Activated naive CD8-positive, alpha-beta T cell treated with anti-CD3 and anti-CD28 coated beads for 36 hours (primary cell): Measurements from ENCODE around the gene WNT8A. TPM values are rescaled to one million over a fixed set of nuclear protein-coding genes. Genes with fewer than 3 reads are reported as not detected.
"Not testable (repeated sequence)": the region's sequence is repeated elsewhere in the genome, so short reads cannot be mapped to it uniquely, and the experiment has no call there.

Experiments used
- DNase-seq: peaks from one replicate; pipeline ENCODE4 v3.0.0; 2021
- H3K27ac Mint-ChIP-seq: one replicate; pipeline ENCODE4 v1.8.0; 2022; ENCODE audit warnings: mild to moderate bottlenecking, moderate library complexity, mixed read lengths
- H3K27me3 Mint-ChIP-seq: one replicate; pipeline ENCODE4 v1.8.0; 2022; ENCODE audit warnings: mild to moderate bottlenecking, mixed read lengths
- H3K36me3 Mint-ChIP-seq: one replicate; pipeline ENCODE4 v1.8.0; 2021; ENCODE audit warnings: mild to moderate bottlenecking, mixed read lengths
- H3K4me1 Mint-ChIP-seq: one replicate; pipeline ENCODE4 v1.8.0; 2021; ENCODE audit warnings: mixed read lengths
- H3K4me3 Mint-ChIP-seq: one replicate; pipeline ENCODE4 v1.8.0; 2022; ENCODE audit warnings: mild to moderate bottlenecking, moderate library complexity, mixed read lengths
- H3K9me3 Mint-ChIP-seq: one replicate; pipeline ENCODE4 v1.8.0; 2022; ENCODE audit warnings: mixed read lengths
- total RNA-seq, 2 experiments: library from RNA; stranded (reverse); gene quantifications; one replicate each; pipeline ENCODE4 v1.2.3, GENCODE V29; 2021

The WNT8A gene
- total RNA-seq, 2 experiments from 2014 or later, result not detected

DNA sequence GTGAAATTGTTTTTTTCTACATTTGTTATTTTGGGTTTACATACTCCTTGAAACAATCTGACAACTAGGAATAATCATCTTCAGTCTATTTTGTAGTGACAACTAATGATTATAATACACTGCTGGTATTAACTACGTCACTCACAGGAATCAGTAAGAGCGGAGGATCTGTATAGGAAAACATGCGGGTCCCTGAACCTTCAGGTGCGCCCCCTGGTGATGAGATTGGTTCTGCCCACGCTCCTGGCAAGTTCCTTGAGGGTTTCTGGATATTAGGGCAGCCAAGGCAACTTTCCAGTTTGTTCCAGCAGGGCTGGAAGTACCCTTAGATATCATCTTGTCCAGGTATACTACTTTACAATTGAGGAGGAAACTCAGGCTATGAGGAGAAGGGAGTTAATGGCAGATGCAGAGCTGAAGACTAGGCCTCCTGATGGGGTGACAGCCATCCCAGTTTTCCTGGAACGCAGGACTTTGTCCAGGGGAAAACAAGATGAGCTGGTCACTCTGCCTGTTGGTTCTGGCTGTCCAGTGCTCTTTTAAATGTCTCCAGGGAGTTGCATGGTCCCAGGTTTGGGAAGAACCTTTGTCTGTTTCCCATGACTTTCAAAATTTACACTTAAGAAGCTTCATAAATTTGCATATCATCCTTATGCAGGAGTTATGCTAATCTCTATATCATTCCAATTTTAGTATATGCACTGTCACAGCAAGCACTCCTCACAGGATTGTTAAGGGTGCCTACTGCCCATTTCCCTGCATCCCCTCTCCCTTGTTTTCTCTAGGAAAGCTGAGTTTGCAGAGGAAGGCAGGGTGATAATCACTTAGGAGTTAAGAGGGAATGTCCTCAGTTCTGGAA is 14.9 kb upstream of the WNT8A start:
- DNase-seq, result peak; percentile 62
- Mint-ChIP-seq H3K9me3 (no peaks in the 10 kb centered on the region), H3K4me1 (peaks cover 3% of the 10 kb centered on the region), H3K4me3 (no peak overlapping the region), H3K27ac (no peak overlapping the region), H3K27me3 (no peaks in the 10 kb centered on the region), H3K36me3 (no peaks in the 10 kb centered on the region)

DNA sequence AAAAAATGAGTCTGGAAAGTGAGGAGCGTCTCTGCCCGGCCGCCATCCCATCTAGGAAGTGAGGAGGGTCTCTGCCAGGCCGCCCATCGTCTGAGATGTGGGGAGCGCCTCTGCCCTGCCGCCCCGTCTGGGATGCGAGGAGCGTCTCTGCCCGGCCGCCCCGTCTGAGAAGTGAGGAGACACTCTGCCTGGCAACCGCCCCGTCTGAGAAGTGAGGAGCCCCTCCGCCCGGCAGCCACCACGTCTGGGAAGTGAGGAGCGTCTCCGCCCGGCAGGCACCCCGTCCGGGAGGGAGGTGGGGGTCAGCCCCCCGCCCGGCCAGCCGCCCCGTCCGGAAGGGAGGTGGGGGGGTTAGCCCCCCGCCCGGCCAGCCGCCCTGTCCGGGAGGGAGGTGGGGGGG is 13.8 kb upstream of the WNT8A start:
- H3K36me3 Mint-ChIP-seq, H3K9me3 Mint-ChIP-seq, DNase-seq, H3K4me3 Mint-ChIP-seq, H3K27me3 Mint-ChIP-seq, H3K4me1 Mint-ChIP-seq, H3K27ac Mint-ChIP-seq: not testable (repeated sequence)

DNA sequence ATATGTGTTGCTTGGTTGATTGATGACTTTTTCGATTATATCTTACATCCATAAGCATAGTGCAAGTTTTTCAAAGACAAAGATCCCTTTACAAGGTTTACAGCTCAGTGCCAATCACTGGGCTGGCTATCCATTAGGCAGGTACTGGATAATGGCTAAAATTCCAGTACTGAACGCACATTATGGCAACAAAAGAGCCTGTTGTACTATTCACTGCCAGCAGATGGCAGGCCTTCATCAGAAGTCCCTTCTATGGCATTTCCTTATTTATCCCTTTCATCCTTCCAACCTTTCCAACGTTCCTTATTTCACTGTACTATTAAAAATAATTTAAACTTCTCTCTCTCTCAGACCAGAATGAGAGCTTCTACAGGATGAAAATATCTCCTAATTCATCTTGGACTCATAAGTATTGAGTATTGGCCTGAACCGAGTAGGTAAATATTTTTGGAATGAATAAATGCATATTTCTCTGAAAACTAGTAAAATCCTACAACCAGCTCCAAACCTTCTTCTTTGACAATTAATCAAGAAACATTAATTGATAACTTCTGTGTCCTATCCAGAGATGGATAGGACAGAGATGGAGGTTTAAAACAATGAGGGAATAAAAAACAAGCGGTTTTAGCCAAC is 6.7 kb upstream of the WNT8A start:
- Mint-ChIP-seq H3K4me3 (no peak overlapping the region), H3K36me3 (no peaks in the 10 kb centered on the region), H3K27ac (no peak overlapping the region)

DNA sequence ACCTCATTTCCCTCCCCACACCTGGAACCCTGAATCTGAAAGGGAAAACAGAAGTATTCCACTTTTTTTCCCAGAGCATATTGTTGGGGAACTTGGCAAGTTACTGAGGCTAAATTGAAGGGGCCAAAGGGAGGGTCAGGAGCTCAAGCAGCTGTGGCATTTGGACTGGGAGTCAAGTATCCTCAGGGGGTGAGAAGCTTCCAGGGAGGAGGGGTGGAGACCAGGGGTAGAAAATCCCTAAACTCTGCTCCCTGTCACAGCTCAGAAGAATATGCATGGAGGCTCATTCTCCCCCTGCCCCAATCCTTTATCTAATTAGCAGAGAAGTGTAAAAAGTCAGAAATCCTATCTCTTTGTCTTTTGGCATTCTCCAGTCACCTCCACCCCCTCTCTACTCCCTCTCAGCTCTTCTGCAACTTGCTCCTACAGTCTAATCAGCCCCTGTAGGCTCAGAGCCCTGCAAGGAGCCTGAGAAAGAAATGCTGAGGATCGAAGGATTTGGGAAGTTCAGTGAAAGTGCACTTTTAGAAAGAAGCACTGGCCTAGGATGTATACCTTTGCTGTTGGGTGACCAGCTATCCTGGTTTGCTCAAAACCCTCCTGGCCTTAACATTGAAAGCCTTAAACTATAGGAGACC is 5.7 kb upstream of the WNT8A start:
- Mint-ChIP-seq H3K27ac (no peak overlapping the region), H3K4me3 (no peak overlapping the region)

More for the DNA sequence above, 6.7 kb upstream of the WNT8A start:
- peak; percentile 42 for DNase-seq
- Mint-ChIP-seq H3K9me3 (no peaks in the 10 kb centered on the region), H3K4me1 (peaks cover 17% of the 10 kb centered on the region), H3K27me3 (no peaks in the 10 kb centered on the region)

DNA sequence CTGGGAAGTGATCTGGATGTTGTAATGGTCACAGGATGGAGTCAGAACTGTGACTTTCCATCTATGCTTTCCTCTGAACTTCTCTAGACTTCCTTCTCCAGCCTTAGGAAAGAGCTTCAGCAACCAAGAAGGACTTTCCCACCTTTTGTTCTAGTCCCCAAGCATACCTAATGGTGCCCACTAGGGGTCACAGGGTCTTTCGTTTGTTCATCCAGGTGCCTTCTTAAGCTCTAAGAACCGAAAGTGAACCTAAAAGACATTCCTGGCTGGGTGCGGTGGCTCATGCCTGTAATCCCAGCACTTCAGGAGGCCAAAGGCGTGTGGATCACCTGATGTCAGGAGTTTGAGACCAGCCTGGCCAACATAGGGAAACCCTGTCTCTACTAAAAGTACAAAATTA is 1.8 kb upstream of the WNT8A start:
- Mint-ChIP-seq H3K4me1 (peaks cover 18% of the 10 kb centered on the region), H3K27me3 (no peaks in the 10 kb centered on the region), H3K36me3 (no peaks in the 10 kb centered on the region), H3K4me3 (no peak overlapping the region), H3K9me3 (no peaks in the 10 kb centered on the region), H3K27ac (peak overlapping the region; percentile 87)
- no peak for DNase-seq

More for the DNA sequence above, 5.7 kb upstream of the WNT8A start:
- H3K36me3 Mint-ChIP-seq, result no peaks in the 10 kb centered on the region
- H3K9me3 Mint-ChIP-seq, result no peaks in the 10 kb centered on the region
- no peaks in the 10 kb centered on the region for H3K27me3 Mint-ChIP-seq
- H3K4me1 Mint-ChIP-seq, result peaks cover 18% of the 10 kb centered on the region
- DNase-seq, result no peak

DNA sequence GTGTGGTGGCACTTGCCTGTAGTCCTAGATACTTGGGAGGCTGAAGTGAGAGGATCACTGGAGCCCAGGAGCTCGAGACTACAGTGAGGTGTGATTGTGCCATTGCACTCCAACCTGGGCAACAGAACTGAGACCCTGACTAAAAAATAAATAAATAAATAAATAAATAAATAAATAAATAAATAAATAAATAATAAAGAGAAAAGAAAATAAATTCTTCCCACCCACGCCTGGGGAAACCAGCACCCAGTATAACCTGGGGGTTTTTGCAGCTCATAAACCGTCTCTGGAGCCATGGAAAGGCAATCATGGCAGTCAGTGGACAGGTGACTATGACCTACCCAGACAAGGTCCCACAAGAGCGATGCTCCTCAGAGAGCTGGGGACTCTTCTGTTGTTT is 7.9 kb downstream of the WNT8A start:
- H3K27ac Mint-ChIP-seq, result no peak overlapping the region
- H3K4me1 Mint-ChIP-seq, result peaks cover 28% of the 10 kb centered on the region
- H3K9me3 Mint-ChIP-seq, result no peaks in the 10 kb centered on the region
- no peaks in the 10 kb centered on the region for H3K36me3 Mint-ChIP-seq
- DNase-seq, result no peak
- no peaks in the 10 kb centered on the region for H3K27me3 Mint-ChIP-seq
- no peak overlapping the region for H3K4me3 Mint-ChIP-seq

DNA sequence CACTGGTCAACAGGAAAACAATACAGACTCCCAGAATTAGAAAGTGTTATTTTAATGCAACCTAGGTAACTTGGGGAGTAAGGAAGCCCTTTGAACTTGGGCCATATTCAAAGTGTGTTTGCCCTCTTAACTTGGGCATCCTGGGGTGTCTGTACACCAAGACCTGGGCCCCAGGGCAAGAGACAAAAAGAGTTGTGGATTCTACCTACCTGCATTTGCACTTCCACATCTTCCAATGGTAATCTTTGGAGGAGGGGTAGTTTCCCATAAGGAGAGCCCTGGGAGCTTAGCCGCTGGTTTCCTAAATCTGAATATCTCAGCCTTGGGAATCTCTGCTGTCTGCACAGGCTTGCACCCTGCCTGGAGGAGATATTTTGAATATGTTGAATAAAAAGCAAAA is 8.5 kb downstream of the WNT8A start:
- no peak for DNase-seq
- no peak overlapping the region for H3K4me3 Mint-ChIP-seq

DNA sequence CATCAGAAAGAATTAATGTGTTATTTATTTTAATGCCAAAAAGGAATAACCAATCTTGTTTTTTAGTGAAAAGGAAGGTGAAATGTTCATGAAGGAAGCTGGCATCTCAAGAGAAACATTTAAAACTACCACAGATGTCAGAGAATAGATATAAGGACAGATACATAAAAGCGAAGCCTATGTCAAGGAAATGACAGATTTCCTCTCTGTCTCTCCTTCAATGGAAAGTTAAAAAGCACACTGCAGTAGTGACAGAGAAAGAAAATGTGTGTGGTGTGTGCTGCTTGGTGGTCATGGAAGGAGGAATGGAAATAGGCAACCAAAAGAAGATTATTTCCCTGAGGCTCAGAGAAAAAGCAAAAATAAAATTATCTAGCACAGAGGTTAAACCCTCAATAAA is 9.2 kb downstream of the WNT8A start:
- H3K27me3 Mint-ChIP-seq, result no peaks in the 10 kb centered on the region
- H3K9me3 Mint-ChIP-seq, result no peaks in the 10 kb centered on the region
- no peaks in the 10 kb centered on the region for H3K36me3 Mint-ChIP-seq
- DNase-seq, result no peak
- no peak overlapping the region for H3K4me3 Mint-ChIP-seq
- H3K27ac Mint-ChIP-seq, result no peak overlapping the region
- H3K4me1 Mint-ChIP-seq, result peaks cover 30% of the 10 kb centered on the region

More for the DNA sequence above, 8.5 kb downstream of the WNT8A start:
- Mint-ChIP-seq H3K27me3 (no peaks in the 10 kb centered on the region), H3K9me3 (no peaks in the 10 kb centered on the region), H3K27ac (no peak overlapping the region), H3K36me3 (no peaks in the 10 kb centered on the region), H3K4me1 (peaks cover 30% of the 10 kb centered on the region)

DNA sequence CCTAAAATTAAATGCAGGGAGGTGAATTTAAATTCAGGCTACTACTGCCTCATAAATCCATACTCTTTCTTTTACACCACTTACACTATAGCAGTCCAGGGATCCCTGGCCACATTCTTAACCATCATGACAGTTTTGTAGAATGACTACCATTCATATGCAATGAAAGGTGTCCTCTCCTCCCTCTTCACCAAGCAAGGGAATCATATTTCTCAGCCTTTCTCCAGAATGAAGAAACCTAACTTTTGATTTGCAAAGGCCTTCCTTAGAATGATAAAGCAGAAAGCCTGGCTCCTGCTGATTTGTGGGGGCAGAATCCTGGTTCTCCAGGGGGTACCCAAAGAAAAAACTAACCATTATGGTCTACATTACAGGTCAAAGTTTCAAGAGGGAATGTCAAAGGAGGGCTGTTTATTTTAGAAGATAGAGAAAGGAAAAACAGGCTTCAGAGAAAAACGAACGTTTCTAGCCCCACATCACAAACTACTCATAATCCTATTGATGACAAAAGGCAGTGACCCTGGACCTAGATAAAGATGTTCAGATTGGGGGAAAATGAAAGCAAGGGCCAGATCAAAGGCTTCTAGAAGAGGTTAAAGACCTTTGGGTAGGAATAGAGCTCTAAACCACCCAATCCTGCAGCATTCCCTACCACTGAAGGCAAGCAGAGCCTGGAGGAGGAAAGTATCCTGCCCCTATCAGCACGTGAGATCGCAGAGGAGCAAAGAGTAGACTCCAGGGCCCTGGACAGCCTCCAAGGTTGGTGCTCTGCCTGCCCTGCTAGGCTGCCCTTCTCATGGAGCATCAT is 11.5 kb downstream of the WNT8A start:
- no peaks in the 10 kb centered on the region for H3K9me3 Mint-ChIP-seq
- H3K4me3 Mint-ChIP-seq, result no peak overlapping the region
- H3K36me3 Mint-ChIP-seq, result no peaks in the 10 kb centered on the region
- peaks cover 30% of the 10 kb centered on the region for H3K4me1 Mint-ChIP-seq
- DNase-seq, result no peak
- no peaks in the 10 kb centered on the region for H3K27me3 Mint-ChIP-seq
- peak overlapping the region; percentile 1 for H3K27ac Mint-ChIP-seq

DNA sequence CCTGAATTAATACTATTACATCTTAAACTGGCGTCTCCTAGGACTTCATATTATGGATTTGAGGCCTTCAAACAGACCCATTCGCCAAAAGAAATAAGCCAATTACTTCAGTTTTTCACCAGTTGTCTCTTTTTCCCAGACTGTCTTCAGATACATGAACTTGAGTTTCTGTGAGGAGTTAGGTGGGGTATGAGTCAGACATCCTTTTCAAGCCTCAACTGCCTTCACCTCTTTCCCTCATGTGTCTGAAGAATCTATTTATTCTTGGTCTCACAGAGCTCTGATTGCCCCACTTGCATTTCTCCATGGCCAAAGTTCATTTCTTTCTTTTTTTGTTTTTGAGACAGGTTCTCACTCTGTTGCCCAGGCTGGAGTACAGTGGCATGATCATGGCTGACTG is 12.5 kb downstream of the WNT8A start:
- Mint-ChIP-seq H3K9me3 (no peaks in the 10 kb centered on the region), H3K4me3 (no peak overlapping the region), H3K4me1 (peaks cover 30% of the 10 kb centered on the region), H3K36me3 (no peaks in the 10 kb centered on the region), H3K27me3 (no peaks in the 10 kb centered on the region), H3K27ac (no peak overlapping the region)
- no peak for DNase-seq

DNA sequence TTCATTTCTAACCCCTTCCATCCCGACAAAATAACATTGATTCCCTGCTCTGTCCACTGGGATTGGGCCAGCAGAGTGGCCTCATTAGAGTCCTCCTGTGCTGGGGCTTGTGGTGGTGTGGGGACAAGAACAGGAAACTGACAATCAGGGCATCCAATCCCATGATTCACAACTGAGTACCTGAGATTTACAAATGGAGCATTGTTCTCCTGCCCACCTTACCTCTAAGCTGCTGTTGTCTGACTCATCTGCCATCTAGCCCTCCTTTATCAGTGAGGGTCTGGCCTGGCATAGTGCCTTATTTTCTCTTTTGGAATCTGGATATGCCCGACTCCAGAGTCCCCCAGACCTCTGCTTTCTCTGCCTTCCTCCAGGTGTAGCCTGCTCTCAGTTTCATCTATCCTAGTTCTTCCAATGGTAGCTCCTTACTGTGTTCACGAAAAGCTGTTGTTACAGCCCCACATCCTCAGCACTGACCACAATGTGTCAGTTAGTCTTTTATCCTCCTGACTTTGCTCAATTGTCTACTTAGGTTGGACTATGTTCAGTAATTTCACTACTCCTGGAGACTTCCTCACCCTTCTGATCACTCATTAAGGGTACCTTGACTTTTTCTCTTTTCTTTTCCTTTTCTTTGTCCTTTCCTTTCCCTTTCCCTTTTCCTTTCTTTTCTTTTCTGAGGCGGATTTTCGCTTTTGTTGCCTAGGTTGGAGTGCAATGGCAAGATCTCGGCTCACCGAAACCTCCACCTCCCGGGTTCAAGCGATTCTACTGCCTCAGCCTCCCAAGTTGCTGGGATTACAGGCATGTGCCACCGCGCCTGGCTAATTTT is 13.4 kb downstream of the WNT8A start:
- no peak for DNase-seq
- no peaks in the 10 kb centered on the region for H3K27me3 Mint-ChIP-seq
- H3K4me3 Mint-ChIP-seq, result no peak overlapping the region
- H3K4me1 Mint-ChIP-seq, result peaks cover 30% of the 10 kb centered on the region
- no peaks in the 10 kb centered on the region for H3K36me3 Mint-ChIP-seq
- H3K9me3 Mint-ChIP-seq, result no peaks in the 10 kb centered on the region
- no peak overlapping the region for H3K27ac Mint-ChIP-seq

DNA sequence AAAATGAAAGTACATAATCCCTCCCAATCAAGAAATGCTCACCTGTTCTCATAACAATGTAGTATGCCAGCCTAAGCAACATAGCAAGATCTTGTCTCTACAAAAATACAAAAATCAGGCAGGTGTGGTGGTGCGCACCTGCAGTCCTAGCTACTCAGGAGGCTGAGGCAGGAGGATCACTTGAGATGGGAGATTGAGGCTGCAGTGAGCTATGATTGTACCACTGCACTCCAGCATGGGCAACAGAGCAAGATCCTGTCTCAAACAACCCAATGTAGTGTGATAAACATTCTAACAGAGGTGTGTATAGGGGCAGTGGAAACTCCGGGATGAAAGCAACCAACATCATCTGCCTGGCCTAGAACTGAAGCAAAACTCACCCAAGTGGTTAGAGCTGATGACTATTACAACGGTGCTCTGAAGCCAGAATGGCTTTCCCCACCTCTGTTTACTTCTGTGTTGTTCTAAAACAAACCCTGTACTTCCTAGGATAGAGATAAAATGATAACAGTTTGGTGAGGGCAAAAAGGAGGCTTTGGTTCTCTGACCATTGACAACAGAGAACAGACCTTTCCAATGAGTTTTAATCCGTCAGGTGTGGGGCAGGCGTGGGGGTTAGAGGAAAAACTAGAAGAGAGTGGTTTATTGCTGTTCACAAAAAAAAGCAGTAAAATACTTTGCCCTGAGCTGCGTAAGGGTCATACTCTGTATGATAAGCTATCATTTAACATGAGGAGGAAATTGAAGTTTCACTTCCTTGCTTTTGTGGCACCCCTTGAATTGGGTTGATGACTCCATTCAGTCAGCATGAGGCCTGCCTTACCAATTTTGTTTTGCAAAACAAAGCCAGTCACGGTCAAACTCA is 18.9 kb downstream of the WNT8A start:
- Mint-ChIP-seq H3K27me3 (no peaks in the 10 kb centered on the region), H3K4me3 (no peak overlapping the region), H3K36me3 (no peaks in the 10 kb centered on the region), H3K9me3 (no peaks in the 10 kb centered on the region), H3K4me1 (peaks cover 5% of the 10 kb centered on the region), H3K27ac (no peak overlapping the region)
- no peak for DNase-seq

DNA sequence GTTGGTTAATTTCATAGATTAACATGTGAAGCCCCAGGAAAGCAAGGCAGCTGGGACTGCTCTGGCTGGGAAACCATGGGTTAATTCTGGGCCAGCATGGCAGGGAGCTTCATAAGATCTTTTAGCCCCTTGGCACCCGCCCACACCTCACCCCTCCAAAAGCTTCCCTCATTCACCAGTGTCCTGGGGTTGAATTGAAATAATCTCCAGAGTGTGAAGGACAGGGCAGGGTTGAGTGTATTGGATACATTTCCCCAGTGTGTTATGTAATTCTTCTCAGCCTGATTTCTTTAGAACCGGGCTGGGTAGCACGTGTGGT is 19.4 kb downstream of the WNT8A start:
- DNase-seq, result no peak
- no peaks in the 10 kb centered on the region for H3K27me3 Mint-ChIP-seq
- H3K36me3 Mint-ChIP-seq, result no peaks in the 10 kb centered on the region
- peaks cover 5% of the 10 kb centered on the region for H3K4me1 Mint-ChIP-seq
- no peaks in the 10 kb centered on the region for H3K9me3 Mint-ChIP-seq
- no peak overlapping the region for H3K27ac Mint-ChIP-seq
- no peak overlapping the region for H3K4me3 Mint-ChIP-seq

DNA sequence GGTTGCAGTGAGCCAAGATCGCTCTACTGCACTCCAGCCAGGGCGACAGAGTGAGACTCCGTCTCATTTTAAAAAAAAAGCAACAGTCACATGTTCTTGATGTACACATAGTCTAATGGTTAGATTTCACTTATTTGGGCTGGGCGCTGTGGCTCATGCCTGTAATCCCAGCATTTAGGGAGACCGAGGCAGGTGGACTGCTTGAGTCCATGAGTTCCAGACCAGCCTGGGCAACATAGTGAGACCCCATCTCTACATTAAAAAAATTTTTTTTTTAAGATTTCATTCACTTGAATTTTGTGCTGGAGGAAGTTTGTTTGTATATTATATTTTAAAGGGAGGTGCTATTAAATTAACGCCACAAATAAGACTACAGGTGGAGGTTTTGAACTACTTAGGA is 21.9 kb downstream of the WNT8A start:
- no peak for DNase-seq
- peaks cover 6% of the 10 kb centered on the region for H3K4me1 Mint-ChIP-seq
- no peaks in the 10 kb centered on the region for H3K36me3 Mint-ChIP-seq
- no peaks in the 10 kb centered on the region for H3K9me3 Mint-ChIP-seq
- H3K4me3 Mint-ChIP-seq, result no peak overlapping the region
- H3K27me3 Mint-ChIP-seq, result no peaks in the 10 kb centered on the region
- no peak overlapping the region for H3K27ac Mint-ChIP-seq
